8988T (cell line): ENCODE measurements around the gene OCIAD2.
A peak's percentile ranks its signal among the peaks of the same experiment; 100 is the strongest.
"Not testable (repeated sequence)": the region's sequence is repeated elsewhere in the genome, so short reads cannot be mapped to it uniquely, and the experiment has no call there.

ENCODE experiments used
- DNase-seq: peaks from one replicate; pipeline ENCODE4 v3.0.0; 2011

The OCIAD2 gene, protein sequence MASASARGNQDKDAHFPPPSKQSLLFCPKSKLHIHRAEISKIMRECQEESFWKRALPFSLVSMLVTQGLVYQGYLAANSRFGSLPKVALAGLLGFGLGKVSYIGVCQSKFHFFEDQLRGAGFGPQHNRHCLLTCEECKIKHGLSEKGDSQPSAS

DNA sequence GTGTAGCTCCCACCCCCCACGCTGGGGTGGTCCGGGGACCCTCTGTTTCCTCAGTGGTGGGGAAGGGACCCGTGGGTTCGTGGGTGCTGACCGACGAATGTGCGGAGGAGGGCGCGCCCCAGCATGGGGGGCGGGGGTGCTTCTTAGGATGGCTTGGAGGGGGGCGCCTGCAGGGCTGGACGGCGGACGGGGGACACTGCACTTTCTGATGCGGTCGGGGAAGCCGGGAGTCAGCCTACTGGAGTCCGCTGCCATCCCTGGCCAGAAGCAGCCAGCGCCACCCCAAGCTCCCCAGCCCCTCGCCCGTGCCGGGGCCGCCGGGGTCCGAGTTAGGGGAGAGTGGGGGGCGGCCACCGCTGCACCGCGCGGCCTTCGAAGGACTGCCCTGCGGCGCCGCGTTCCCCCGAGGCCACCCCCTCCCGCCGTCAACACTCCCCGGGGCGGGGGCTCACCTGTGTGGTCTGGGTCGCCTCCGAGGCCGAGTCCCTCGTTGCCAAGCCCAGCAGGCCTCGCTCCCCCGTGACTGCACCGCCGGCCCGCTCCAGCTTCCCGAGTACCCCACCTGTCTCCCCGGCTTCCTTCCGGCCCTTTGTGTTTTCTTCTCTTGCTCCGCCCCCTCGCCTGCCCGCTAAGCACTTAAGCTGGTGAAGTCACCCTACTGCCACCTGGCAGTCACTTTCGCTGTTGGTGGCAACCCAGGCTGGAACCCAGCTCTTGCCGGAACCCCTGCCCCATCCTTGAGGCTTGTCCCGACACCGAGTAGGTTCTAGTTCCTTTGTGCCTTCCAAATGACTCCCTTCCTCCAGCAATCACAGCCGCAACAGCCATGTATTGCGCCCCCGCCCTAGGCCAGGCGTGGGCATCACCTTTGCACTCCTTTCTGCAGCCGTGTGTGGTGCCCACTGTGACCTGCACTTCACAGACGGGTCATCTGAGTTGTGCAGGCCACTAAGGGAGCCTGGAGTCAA, at the start of gene OCIAD2:
OCIAD2 (minus strand) TSS at position 569 of the 968 bp plus-strand sequence. CDS start 2,225 bp downstream, outside the sequence.
- DNase-seq = peak; percentile 69

DNA sequence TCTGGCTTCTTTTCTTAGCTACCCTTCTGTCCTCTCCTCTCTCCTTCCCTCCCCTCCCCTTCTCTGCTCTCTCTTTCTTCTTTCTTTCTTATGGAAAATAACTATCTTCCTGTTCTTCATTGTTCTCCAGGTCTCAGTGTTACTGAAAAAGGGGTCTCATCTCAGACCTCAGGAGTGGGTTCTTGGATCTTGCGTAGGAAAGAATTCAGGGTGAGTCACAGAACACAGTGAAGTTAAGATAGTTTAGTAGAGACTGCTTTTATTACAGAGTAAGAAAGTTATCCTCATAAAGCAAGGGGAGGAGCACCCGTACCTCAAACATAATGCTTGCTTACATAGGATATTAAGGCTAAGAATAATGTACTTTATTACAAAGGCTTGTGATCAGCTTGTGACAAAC, 47.7 kb upstream of the OCIAD2 start:
- no peak for DNase-seq

DNA sequence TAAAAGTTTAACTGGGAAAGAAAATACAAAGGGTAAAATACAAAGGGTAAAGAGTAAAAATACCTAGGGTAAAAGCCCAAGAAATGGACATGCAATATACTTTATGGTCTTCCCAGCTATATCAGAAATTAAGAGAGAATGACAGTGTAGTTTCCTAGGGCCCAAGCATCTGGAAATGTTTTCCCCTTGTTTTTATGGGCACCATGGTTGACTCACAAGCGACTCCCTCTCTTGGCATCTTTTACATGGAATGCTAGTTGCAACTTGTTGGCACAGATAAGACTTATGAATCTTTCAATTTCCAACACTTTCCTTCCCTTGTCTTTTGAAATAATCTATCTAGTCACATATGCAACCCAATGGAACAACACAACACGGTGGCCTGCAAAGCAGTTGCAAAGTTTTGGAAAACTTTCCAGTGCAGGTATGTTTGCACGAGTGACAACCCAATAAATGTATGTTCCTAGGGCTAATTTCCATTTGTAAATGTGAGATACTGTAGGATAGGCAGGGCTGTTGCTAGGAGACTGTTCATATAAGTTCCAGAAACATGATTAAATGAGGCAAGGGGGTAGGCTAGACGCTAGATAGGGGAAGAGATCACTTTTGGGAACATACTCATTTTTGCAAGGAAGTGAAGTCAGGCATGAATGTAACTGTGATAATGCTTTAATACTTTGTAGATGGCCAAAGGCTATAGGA, 43.1 kb upstream of the OCIAD2 start:
- no peak for DNase-seq

DNA sequence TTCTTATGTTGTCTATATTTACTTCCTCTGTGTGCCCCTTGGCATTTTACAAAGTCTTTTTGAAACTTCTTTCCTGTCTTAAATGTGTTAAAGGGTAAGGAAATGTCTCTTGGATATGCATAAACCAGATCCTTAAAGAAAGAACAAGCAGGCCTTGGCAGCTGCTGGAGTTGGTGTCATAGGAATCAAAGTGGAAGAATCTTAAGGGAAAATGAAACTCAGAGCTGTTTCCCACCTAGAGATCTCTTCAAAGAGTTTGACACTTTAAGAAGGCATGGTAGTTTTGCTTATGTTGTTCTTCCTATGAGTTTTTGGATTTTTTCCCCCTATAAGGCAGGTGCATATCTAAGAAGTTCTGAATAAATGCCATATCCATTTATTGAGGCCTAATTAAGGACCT, 42.5 kb upstream of the OCIAD2 start:
- no peak for DNase-seq

DNA sequence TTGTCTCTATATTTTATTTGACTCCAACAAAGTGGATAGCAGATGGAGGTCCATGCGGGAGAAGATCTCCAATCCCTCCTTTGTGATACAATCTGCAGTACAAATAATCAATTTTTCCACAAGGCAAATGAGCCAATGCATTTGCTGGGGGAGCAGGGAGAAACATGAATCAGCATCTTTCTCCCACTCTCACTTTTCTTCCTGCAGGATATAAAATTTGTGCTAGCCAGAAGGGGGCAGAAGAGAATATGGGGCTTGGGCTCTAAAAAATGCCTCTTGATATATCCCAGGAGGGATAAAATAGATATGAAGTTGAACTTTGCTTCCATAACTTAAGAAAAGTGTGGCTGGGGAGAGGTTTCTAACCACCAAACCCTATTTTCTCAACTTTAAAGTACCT, 41.2 kb upstream of the OCIAD2 start:
- DNase-seq = no peak

DNA sequence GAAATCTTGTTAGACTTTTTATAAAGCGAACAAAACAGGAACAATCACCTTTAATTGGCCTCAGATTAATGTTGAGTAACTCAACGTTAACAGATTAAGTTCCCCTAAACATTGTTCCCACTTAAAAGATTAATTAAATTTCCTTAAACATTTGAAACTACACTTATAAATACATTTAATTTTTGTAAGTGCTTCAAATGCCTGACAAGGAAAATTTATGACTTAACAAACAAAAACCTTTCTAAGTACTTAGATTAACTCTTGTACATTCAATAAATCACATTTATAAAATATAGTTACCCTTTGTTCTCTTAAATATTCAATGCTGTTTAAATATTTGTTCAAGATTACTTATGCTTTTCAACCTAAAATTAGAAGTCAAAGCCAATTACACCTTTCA, 39.4 kb upstream of the OCIAD2 start:
- no peak for DNase-seq

DNA sequence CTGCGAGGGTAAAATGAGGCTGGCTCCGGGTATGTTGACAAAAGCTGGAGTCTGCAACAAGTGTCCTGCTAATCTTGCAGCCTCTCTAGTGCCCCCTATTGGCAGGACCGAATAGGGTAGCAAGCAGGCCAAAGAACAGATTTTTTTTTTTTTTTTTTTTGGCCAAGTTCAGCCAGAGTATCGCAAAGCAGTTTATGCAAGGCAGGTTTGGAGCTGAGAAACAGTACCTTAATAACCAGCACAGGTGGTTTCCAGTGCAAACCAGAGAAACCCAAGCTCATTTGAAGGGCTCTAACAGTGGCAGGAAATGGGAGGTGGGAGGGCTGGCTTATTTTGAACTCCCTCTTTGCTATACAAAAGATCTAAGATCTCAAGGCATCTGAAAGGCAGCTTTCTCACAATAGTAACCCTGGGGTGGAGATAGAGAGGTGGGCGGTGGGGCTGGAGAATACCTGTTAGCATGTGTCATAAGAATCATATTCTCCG, 38.2 kb upstream of the OCIAD2 start:
- no peak for DNase-seq

DNA sequence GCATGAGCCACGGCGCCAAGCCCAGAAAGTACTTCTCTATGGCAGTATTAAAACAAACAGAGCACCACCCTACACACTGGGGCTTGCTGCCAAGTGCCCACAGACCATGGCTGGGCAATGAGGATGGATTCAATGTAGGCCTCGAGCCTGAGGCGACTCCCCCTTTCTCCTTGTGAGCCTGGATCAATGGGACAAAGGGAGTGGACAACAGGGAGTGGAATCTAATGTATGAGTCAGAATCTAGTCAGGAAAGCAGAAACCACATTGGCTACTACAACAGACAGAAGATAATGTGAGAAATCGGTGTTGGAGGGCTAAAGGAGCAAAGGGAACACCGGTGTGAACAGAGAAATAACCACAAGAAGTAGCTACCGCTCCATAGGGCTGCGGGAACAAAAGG, 37.7 kb upstream of the OCIAD2 start:
- no peak for DNase-seq

DNA sequence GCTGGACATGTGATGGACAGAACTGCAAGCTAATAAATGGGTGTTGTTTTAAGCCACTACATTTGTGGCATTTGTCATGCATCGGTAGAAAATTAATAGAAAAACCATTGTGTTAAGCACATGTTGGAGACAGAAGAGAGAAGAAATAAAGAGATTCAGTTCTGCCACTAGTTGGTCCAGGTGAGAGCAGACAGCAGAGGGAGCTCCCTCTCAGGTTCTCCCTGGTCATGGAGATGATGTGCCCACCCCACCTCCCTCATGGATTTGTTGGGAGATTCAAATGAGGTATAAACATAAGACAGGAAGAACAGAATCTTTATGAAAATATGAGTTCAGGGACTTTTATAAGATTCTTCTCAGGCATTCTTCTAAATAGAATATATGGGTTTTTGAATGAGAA, 36.8 kb upstream of the OCIAD2 start:
- DNase-seq = no peak

DNA sequence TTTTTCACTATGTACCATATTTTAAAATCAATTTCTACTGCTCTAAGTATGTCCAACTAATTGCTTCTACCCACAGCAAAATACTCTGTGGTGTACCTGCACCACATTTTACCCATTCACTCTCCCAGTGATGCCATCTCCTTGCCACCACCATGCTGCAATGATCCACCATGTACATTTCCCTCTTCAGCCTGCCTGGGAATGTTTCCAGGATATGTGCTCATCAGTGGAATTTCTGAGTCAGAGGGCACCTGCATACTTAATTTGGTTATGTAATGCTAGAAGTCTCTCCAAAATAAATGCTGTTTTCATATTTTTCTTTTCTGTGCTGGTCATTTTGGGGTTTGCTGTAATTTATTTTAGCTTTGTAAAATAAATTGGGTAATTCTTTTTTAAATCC, 33.2 kb upstream of the OCIAD2 start:
- peak; percentile 30 for DNase-seq

DNA sequence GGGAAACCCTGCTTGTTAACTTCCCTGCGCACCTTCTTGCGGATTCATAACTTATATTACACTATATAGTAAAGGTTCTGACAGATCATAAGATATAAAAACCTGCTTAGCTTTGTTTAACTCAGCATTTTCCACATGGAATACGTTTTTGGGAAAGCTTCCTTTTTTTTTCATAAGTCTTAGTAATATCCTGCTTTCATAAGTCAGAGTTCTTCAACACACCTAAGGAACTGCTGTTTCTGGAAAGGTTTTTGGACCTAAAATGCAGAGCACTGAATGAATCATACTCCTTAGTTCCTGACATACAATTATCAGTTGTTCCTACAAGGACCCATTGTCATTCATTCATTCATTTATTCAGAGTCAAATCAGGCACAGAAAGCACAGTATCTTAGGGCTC, 32.3 kb upstream of the OCIAD2 start:
- DNase-seq = no peak

DNA sequence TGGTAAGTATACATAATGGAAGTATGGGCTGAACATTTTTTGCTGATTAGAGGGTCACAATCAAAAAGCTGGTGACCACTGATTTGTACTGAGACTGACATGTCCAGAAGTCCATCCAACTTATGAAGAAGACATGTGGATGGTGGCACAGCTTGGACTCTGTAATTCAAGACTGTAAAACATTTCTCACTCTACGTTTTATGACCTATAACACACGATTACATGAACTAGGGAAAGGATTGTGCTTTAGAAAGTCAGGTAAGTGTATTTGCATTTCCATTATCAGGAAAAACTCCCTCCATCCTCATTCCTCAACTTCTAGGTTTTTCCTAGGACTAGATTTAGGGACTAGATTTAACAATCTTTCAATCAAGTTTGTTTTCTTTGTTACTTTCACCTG, 30.5 kb upstream of the OCIAD2 start:
- DNase-seq = no peak

DNA sequence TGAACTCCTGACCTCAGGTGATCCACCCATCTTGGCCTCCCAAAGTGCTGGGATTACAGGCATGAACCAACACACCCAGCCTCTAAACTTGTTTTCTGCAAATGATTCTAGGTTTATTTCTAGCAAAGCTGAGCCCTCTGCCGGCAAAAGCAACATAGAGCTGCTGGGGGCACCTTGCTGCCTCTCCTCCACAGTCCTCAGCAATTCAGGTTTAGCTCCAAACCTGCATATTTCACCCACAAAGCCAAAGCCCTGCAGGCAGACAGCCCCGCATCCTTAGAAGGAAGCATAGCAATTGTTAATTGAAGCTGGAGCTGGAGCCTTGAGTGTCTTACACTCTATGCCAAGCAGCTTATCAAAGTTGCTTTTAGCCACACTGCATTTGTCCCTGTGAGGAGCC, 24.9 kb upstream of the OCIAD2 start:
- DNase-seq = no peak

DNA sequence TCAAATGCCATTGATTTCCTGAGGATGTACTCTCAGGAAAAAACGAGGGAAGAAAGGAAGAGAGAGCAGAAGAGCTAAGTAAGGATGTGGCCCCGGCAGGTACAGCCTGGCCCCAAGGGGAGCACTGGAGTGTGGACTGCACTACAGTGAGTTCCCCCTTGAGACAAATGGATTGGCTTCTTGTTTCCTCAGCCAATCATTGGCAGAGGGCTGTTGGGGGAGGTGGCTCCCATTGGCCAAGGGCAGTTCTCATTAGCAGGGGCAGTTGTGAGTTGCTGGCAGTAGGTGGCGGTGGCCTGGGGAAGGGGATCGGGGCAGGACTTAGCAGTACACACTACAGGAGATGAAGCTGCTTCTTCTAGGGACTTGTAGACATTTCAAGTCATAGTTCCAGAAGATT, 24.1 kb upstream of the OCIAD2 start:
- no peak for DNase-seq

DNA sequence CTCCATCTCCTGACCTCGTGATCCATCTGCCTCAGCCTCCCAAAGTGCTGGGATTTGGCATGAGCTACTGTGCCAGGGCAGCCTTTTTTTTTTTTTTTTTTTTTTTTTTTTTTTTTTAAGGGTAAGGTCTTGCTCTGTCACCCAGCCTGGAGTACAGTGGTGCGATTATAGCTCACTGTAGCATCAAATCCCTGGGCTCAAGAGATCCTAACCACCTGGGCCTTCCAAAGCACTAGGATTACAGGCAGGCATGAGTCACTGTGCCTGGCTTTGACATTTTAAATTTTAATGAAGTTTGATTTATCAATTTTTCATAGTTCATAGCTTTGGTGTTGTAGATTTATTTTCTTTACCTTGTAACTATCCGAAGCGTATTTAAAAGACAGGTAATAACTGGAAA, 17.8 kb upstream of the OCIAD2 start:
- no peak for DNase-seq

DNA sequence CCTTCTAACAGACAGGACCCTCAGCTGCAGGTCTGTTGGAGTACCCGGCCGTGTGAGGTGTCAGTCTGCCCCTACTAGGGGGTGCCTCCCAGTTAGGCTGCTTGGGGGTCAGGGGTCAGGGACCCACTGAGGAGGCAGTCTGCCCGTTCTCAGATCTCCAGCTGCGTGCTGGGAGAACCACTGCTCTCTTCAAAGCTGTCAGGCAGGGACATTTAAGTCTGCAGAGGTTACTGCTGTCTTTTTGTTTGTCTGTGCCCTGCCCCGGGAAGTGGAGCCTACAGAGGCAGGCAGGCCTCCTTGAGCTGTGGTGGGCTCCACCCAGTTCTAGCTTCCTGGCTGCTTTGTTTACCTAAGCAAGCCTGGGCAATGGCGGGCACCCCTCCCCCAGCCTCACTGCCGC, 16.5 kb upstream of the OCIAD2 start:
- DNase-seq = not testable (repeated sequence)

DNA sequence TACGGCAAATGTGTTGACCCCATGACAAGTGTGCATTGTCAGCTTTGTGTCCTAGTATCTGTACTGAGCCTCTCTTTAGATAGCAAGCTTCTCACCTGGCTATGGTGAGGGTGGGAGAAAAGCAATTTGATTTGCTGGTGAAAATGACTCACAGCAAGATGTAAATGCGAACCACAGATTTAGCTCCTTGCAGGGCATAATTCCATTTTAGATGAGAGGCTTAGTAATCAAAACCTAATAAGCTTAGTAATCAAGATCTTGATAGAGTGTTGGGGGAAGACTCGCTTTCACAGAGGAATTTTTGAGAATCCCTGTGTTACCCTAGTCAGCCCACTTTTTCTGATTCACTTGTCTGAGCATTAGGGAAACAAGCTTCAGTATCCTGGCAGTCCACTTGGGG, 7.7 kb upstream of the OCIAD2 start:
- no peak for DNase-seq

DNA sequence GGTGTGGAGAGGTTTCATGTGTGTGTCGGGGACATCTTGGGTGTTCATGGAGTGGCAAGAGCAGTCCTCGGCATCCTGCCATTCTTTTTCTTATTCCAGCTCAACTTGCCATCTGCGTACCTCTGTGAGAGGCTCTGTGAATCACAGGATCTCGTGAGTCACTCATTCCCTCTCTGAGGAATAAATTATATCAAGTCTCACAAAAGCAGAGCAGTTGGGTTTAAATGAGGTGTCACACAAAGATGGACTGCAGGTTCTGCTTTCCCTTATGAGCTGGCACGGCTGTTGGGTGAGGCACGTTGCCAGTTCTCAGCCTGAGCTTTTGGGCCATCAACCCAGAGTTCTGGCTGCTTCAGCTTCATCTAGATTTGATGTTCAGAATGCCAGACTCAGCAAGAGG, 6.8 kb upstream of the OCIAD2 start:
- no peak for DNase-seq

DNA sequence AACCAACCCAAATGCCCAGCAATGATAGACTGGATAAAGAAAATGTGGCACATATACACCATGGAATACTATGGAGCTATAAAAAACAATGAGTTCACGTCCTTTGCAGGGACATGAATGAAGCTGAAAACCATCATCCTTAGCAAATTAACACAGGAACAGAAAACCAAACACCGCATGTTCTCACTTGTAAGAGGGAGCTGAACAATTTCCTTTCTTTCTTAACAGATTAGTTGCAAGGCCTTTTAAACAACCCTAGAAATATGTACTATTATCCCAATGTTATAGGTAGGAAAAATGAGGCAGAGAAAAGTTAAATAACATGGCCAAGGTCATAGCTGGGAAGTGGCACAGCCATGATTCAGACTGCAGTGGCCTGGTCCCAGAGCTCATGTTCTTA, 5.8 kb upstream of the OCIAD2 start:
- no peak for DNase-seq

DNA sequence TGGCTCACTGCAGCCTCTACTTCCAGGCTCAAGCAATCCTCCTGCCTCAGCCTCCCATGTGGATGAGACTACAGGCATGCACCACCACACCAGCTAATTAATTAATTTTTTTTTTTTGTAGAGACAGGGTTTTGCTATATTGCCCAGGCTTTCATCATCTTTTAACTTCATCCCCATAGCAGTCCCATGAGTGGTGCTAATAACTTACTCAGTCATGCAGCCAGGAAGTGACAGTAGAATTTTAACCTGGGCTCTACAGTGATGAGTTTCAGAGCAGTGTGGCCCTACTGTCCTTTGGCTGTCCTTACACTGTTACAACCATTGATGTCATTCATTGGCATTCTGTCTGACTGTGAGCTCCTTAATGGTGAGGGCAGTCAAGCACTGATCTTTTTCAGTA, 3.9 kb upstream of the OCIAD2 start:
- DNase-seq = no peak

DNA sequence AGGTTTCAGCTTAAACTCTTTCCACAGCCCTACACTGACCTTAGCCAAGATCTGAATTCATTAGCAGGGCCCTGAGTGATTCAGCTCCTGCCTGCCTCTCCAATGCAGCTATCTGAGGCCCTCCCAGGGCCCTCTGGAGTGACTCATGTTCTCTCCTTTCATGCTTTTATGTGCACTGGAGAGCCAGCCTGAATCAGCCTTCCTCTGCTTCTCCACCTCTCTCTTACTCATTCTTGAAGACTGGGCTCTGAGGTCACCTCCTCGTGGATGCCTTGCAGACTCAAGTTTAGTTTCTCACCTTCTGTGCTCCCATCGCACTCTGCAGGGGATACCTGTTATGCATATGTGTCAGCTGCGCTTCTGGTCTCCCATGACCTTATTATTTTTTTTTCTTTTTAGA, 3.1 kb upstream of the OCIAD2 start:
- peak; percentile 63 for DNase-seq

DNA sequence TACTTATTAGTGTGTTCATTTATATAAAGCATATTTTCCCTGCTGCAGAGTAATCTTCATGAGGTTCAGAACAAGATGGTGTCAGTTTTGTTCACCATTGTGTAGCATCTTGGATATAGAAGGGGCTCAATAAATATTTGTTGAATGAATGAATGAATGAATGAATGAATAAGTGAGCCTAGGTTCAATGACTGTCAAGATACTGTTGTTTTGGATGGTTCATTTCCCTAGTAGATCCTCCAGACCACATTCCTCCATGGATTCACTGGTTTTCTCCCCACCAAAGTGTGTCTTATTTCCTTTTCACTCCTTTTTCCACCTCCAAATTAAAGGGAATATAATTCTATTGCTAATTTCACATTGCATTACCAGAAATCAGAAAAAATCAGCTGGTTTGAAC, 2.1 kb upstream of the OCIAD2 start:
- no peak for DNase-seq

DNA sequence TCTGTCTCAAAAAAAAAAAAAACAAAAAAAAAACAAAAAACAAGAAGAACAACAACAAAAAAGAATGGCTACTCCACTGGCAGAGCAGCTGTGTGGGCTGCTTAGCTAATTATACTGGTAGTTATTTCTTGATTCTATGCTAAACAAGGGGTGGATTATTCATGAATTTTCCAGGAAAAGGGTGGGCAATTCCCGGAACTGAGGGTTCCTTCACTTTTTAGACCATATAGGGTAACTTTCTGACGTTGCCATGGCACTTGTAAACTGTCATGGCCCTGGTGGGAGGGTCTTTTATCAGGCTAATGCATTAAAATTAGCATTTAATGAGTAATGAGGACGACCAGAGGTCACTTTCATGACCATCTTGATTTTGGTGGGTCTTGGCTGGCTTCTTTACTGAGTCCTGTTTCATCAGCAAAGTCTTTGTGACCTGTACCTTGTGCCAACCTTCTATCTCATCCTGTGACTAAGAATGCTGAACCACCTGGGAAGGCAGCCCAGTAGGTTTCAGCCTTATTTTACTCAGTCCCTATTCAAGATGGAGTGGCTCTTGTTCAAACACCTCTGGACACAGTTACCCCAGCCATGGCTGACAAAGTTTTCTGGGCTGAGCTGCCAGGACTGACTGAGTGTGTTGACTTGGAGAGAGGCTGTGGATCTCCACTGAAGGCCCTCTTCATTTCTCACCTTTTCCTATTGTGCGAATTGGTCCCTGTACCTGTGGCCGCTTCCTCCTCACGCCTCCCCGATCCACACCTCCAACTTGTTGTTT, 1.3 kb upstream of the OCIAD2 start:
- no peak for DNase-seq
